Panc1 (cell line): ENCODE data around the gene GABRG3.

Experiments used
- CTCF ChIP-seq: fragments of 450-650 bp; IDR thresholded peaks from 2 replicates; pipeline ENCODE4 v1.5.1; 2017; ENCODE audit warnings: mild to moderate bottlenecking
- REST ChIP-seq, 2 experiments: IDR thresholded peaks; 2 replicates each; pipeline ENCODE4 v1.6.1; 2011 to 2012; ENCODE audit warnings: low read depth in 2 of 2, control low read depth in 1 of 2, low read length in 1 of 2, mild to moderate bottlenecking in 1 of 2, moderate library complexity in 1 of 2; ENCODE audit not compliant: insufficient read depth in 1 of 2
- TCF7L2 ChIP-seq: IDR thresholded peaks from 2 replicates; pipeline ENCODE4 v1.6.1; 2011; ENCODE audit warnings: mild to moderate bottlenecking, low read depth, low read length, inconsistent platforms

- TF ChIP-seq CTCF (no peak), TCF7L2 (no peak), REST (IDR thresholded peaks at IDR 0.05; ENCODE audit: insufficient read depth in 1 of 2, low read depth in 2 of 2, low read length in 1 of 2) (no peak)
Observed at GRCh38 chr15:27399241-27399640, 428.3 kb downstream of the GABRG3 start.
